Body of pancreas (tissue), 4 donors: ENCODE measurements around the gene CTF1.

Experiments
- CTCF ChIP-seq, 7 experiments: fragments of 450-650 bp in 4 of 7; fragments of 200-600 bp in 3 of 7; sonication (generic) in 3 of 7; IDR thresholded peaks; one replicate each; pipeline ENCODE4 v1.5.1; 2016 to 2019; ENCODE audit warnings: antibody characterized with exemption in 7 of 7
- POLR2A ChIP-seq, 3 donors: fragments of 450-650 bp; IDR thresholded peaks; one replicate each; pipeline ENCODE4 v1.6.1; 2016; ENCODE audit warnings: antibody characterized with exemption in 3 of 3, mild to moderate bottlenecking in 2 of 3

GRCh38 chr16:30948667-30949649 lies 52.5 kb downstream of the CTF1 start, which contains the start of gene ORAI3:
- TF ChIP-seq CTCF (IDR thresholded peaks at IDR 0.05), result no peak
- peak; percentile 49 to 74 (median 74) for TF ChIP-seq POLR2A (IDR thresholded peaks at IDR 0.05)
